Activated naive CD4-positive, alpha-beta T cell treated with anti-CD3 and anti-CD28 coated beads, Interleukin-2, amount 50 U/mL, for 16 hours (primary cell): ENCODE results near the gene GTF2A1L.
"Not testable (repeated sequence)": the region's sequence is repeated elsewhere in the genome, so short reads cannot be mapped to it uniquely, and the experiment has no call there.

Experiments
- DNase-seq: peaks from one replicate; pipeline ENCODE4 v3.0.0-alpha.2; 2020

Gene GTF2A1L, protein sequence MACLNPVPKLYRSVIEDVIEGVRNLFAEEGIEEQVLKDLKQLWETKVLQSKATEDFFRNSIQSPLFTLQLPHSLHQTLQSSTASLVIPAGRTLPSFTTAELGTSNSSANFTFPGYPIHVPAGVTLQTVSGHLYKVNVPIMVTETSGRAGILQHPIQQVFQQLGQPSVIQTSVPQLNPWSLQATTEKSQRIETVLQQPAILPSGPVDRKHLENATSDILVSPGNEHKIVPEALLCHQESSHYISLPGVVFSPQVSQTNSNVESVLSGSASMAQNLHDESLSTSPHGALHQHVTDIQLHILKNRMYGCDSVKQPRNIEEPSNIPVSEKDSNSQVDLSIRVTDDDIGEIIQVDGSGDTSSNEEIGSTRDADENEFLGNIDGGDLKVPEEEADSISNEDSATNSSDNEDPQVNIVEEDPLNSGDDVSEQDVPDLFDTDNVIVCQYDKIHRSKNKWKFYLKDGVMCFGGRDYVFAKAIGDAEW

DNA sequence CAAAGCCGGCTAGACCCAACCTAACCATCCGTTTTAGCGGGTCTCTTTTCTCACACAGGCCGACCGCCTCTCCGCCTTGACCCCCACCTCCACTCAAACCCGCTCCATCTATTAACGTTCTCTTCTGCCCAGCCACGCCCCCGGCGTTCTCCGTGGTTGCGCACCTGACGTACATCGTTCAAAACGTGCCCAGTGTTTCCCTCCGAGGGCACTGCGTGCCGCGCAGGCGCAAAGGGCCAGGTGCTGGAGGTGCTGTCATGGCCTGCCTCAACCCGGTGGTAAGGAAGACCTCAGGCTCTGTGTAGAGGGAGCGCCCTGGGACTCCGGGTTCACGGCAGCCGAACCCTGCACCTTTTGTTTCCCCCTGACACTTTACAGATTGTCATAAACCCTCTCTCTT is at the start of gene GTF2A1L:
GTF2A1L (plus strand) TSS at position 239 of the 400 bp plus-strand sequence; CDS start at position 258, 19 bp downstream.
- no peak for DNase-seq

- no peak for DNase-seq
Observed at GRCh38 chr2:48568547-48568946, 49.1 kb upstream of the GTF2A1L start.

DNA sequence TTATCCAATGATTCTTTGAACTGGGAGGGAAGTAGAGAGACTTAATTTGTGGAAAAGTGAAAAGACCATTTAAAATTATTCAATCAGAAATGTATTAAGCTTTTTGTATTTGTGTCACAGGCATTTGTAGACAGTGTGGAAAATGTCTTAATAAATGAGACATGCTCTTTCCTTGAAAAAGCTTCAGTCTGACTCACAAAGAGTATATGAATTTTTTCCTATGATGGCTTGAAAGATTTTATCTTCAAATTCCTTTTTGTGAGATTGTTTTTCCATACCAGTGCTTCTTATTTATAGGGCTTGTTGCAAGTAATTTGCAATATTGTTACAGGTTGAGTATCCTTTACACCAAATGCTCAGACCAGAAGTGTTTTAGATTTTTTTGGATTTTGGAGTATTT is 48.2 kb upstream of the GTF2A1L start:
- no peak for DNase-seq

DNA sequence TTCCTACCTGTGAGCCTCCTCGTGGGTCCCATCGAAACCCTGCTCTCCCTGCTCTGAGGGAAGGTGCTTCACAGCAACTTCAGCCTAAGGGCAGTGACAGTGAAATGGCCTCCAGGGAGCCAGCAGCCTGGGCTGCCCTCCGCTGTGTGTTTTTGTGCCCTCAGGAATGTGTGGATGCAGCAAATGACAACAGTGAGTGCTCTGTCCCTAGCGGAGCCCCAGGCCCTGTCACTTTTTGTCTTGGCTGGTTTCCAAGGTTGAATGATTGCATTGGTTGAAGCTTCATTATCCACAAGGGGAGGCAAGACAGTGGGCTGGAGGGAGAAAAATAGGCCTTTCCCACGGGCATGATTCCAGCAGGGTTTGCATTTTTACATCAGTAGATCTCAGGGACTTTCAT is 44.8 kb upstream of the GTF2A1L start:
- DNase-seq = no peak

DNA sequence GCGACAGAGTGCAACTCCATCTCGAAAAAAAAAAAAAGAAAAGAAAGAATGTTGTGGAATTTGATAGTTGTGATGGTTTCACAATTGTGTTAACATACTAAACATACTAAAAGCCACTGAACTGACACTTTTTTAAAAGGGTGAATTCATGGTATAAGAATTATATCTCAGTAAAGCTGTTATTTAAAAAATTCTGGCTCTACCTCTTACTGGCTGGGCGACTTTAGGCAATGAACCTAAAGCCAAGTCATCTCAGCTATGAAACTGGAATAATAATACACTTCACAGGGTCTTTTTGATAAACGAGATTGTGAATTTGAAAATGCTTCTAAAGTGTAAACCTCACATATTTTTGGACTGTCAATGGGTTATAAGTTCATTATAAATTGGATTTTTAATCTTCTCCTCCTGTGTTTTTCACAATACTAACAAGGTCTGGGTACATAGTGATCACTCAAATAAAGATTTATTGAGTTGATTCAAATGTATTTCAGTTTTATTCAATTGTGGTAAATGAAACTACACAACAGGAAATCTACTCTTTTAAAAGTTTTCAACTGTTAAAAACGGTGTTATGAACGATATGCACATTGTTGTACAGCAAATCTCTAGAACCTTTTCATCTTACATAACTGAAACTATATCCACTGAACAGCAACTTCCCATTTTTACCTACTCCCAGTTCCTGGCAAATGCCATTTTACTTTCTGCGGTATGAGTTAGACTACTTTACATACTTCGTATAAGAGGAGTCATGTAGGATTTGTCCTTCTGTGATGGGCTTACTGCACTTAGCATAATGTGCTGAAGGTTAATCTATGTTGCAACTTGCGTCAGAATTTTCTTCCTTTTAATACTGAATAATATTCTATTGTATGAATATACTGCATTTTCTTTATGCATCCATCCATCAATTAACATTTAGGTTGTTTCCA is 43.0 kb upstream of the GTF2A1L start:
- no peak for DNase-seq

DNA sequence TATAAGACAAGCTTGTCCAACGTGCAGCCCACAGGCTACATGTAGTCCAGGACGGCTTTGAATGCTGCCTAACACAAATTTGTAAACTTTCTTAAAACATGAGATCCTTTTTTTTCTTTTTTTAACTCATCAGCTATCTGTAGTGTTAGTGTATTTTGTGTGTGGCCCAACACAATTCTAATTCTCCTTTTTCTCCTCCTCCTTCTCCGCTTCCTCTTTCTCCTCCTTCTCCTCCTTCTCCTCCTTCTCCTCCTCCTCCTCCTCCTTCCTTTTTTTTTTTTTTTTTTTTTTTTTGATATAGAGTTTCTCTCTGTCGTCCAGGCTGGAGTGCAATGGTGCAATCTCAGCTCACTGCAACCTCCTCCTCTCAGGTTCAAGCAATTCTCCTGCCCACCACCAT is 39.3 kb upstream of the GTF2A1L start:
- no peak for DNase-seq

DNA sequence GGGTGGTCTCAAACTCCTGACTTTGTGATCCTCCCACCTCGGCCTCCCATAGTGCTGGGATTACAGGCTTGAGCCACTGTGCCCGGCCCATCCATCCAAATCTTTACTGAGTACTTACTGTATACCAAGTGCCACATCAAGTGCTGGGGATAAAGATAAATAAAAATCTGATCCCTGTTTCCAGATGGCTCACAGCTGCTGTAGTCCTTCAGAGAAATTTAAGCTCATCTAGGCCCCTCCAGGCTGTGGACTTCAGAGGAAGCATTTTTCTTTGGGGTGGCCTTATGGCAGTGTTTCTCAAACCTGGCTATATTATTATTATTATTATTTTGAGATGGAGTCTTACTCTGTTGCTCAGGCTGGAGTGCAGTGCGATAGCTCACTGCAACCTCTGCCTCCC is 33.7 kb upstream of the GTF2A1L start:
- DNase-seq = no peak

DNA sequence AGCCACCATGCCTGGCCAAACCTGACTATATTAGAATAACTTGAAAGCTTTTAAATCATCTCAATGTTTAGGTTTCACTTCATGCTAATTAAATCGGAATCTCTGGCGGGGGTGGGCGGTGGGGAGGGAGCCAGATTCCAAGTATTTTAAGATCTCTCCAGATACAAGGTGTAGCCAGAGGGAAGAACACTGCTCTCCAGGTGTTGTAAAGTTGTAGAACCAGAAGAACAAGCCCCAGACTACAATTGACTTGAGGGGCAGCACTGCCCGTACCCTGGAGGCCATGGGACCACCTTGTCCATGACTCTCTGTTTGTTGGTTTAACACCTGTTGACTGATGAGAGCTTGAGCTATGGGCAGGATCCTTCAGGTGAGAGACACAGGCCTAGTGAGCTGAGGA is 33.1 kb upstream of the GTF2A1L start:
- DNase-seq = no peak

DNA sequence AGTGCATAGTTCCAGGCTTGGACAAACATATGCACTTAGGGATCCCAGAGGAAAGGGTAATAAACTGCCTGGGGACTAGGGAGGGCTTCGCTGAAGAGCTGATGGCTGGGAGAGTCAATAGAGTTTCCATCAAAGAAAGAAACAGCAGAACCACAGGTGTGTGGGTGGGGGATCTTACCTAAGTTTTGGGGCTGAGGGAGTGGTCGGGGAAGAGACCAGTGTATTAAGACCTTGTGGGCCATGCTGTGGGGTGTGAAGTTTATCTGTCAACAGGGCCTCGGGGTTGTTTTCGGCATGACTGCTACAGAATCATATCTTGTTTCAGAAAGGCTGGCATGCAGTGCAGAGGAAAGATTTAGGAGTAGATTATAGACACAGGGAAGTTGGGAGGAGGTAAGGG is 31.2 kb upstream of the GTF2A1L start:
- no peak for DNase-seq

DNA sequence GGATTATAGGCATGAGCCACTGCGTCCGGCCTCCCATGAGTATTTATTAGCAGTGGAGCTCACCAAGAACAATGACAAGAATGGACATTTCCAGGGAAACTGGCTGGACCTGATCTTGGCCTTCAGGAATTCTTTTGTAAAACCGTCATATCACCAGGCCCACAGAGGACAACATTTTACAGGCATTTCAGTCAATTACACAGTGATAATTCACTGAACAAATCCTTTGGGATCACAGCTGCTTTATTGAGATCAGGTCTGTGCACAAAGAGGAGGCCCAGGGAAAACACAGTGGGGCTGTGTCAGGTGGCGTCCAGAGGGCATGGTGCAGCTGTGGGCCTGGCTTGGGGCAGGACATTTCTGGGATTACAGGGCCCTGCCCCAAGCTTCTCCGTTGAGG is 30.1 kb upstream of the GTF2A1L start:
- DNase-seq = no peak

DNA sequence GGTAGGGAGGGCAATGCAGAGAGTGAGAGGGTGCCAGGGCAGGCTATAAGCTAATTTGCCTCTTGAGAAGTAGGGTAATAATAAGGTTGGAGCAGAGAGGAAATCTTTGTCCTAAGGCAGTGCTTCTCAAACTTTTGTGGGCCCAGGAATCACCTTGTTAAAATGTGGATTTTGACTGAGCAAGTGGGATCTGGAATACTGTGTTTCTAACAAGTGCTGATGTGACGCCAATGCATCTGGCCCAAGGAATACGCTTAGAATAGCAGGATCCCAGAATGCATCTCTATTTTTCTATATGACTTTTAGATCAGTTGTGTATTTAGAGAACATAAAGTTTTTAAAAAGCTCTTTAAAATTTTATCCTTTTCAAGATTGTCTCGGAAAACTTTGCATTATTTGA is 29.7 kb upstream of the GTF2A1L start:
- DNase-seq = no peak

DNA sequence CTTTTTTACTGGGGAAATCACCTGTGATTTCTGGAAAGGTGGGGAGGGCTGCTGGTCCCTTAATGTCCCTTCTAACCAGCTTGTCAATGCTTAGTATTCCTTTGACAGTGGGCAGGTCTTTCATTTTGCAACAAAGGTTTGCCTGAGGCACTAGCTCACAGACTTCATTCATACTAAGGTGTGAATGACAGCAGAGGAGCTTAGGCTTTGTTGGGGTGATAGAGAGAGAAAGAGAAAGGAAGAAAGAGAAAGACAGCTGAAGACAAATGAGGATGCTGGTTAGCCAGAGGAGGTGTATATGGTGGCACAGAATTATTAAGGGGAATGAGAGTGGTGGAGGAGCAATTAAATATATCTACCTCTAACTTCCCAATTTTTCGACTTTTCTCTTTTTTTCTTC is 28.9 kb upstream of the GTF2A1L start:
- no peak for DNase-seq

GRCh38 chr2:48589170-48589767 is 28.4 kb upstream of the GTF2A1L start:
- no peak for DNase-seq

DNA sequence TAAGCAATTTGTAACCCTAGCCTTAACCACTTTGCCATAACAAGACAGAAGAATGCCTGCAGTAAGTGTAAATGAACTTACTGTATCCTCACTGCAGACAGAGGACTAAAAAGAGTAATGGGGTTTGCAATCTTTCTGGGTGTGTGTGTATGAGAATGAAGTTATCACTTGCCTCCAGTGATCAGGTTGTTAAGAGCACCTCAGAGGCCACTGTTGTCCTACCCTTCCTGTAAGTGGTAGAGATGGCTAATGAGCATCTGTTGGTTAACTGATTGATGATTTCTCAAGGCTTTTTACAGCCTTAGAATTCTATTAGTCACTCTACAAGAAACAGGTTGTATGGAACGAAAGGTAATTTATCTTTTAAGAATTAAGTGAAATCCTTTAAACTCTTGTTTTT is 27.6 kb upstream of the GTF2A1L start:
- DNase-seq = no peak

GRCh38 chr2:48592067-48592466 is 25.6 kb upstream of the GTF2A1L start:
- no peak for DNase-seq

DNA sequence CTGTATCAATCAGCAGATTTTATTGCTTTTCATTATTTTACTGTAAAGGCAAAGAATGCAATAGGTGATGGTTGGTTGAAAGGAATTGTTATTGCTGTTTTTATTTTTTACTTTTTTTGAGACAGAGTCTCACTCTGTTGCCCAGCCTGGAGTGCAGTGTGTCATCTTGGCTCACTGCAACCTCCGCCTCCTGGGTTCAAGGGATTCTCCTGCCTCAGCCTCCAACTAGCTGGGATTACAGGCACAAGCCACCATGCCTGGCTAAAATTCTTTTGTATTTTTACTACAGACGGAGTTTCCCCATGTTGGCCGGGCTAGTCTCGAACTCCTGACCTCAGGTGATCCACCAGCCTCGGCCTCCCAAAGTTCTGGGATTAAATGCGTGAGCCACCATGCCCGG is 20.9 kb upstream of the GTF2A1L start:
- DNase-seq = not testable (repeated sequence)

- DNase-seq = no peak
Observed at GRCh38 chr2:48597492-48597891, 20.2 kb upstream of the GTF2A1L start.

GRCh38 chr2:48600204-48600813 is 17.3 kb upstream of the GTF2A1L start:
- no peak for DNase-seq

DNA sequence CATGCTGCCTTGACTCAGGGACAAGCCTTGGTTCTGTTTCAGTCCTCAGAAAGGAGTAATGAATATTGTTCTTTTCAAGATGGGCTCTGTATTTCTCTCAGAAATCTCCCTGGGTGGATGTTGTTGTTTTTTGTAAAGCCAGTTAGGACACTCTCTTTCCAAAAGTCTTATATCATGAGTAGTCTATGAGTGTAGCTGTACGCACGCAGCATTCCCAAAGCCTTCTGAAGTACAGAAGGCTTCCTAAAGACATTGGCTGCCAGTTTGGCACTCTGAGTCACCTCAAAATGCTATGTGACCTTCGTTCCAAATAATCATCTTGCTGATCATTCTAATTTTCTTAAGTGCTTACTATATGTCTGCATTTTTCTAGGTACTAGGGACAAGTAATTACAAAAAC is 16.7 kb upstream of the GTF2A1L start:
- DNase-seq = no peak

DNA sequence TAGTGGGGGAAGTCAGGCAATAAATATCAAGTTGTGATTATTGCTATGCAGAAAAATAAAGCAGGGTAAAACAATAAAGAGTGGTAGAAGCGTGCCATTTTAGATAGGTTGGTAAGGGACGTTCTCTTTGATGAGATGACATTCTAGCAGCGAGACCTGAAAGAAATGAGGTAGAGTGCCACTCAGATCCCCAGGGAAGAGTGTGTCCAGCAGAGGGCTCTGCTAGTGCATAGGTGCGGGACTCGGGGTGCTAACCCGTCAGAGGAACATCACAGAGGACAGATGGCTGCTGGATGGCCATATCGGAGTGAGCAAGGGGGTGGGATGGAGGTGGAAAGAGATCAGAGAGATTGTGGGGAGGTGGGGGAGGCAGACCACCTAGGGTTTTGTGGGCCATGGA is 16.3 kb upstream of the GTF2A1L start:
- no peak for DNase-seq

DNA sequence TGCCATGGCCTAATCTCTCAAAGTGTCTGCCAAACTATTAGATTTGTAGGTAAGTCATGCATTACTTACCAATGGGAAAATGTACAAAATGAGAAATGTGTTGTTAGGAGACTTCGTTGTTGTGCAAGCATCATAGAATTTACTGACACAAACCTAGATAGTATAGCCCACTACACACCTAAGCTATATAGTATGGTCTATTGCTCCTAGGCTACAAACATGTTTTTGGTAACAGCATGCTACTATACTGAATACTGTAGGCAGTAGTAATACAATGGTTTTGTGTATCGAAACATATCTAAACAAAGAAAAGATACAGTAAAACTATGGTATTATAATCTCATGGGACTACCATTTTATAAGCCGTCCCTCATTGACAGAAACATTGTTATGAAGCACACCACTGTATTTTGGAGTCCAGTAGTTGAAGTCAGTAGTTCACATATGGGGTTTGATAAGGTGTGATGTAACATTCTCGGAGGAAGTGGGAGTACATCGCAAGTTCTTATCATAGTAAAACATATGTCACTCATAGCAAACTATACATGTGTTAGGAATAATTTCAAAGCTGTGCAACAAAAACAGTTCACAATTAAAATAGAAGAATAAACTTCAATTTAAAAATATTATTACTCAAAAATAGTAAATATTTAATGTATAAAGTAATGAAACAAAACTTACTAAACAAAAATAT is 12.0 kb upstream of the GTF2A1L start:
- no peak for DNase-seq

GRCh38 chr2:48607307-48608014 is 10.2 kb upstream of the GTF2A1L start:
- no peak for DNase-seq
